GM18520 (cell line): ENCODE results near the gene KDM2B.
A peak's percentile ranks its signal among the peaks of the same experiment; 100 is the strongest.

ENCODE experiments used
- ATAC-seq: cut with Tn5 transposase; IDR thresholded peaks from one replicate; pipeline ENCODE4 v1.9.1; 2021; ENCODE audit not compliant: unreplicated experiment

KDM2B gene

DNA sequence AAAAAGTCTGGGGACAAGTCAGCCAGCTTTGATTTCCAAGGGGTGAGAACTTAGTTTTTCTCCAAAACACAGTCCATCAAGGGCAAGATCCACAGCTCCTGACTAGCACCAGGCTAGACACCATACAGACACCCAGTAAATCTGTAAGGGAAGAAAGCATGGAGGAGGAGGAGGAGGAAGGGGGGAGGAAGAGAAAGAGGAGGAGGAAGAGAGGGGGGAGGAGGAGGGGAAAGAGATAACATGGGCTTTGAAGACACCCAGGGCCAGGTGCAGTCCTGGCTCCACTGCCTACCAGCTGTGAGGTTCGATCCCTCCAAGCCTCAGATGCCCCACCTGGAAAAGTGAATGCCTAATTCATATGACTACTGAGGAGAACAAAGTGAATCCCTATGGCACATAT, 18.3 kb downstream of the KDM2B start:
- ATAC-seq, result no peak

DNA sequence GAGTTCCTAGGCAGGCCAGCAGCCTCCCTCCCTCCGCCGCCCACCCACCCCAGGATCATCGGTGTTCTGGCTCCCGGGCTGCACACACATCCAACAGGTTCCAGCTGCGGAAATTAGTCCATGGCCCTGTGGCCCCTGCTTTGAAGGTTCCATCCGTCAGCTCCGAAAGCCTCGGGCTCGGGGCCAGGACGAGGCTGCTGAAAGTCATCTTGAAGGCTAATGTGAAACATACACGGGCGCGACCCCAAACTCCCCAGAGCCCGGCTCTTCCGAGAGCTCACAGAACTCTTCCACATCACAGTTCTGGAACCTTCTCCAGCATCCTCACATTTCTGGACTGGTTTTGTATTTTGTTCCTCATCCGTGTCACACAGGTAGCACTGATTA, 19.8 kb downstream of the KDM2B start:
- no peak for ATAC-seq

DNA sequence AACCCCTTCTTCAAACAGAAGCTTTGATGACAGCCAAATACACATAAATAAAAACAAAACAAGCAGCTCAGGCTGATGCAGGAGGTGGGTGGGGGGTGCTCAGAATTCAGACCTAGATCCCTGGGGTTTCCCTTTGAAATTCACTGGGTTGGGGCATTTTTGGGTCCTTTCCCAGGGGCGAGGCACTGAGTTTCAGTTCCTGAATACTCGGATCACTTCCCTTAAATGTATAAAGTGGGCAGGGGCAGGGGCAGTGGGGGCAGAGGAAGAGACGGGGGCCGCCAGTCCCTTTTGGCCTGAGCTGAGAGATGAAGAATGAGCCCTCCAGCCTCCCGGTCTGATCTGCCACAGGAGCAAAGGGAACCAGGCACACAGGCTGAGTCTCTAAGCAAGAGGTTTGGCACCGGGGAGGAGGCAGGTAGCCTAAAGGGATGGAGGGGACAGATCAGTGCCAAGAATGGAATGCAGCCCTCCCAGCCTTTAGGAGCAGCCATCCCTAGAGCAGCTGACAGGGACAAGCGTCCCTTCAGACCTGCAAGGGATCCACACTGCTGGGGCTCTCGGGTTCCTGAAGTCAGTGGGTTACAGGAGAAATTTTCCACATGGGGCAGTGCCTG, 20.3 kb downstream of the KDM2B start:
- ATAC-seq, result no peak

GRCh38 chr12:121558956-121559355, 21.9 kb downstream of the KDM2B start:
- ATAC-seq, result no peak

GRCh38 chr12:121550974-121551634, 29.7 kb downstream of the KDM2B start:
- ATAC-seq, result no peak

DNA sequence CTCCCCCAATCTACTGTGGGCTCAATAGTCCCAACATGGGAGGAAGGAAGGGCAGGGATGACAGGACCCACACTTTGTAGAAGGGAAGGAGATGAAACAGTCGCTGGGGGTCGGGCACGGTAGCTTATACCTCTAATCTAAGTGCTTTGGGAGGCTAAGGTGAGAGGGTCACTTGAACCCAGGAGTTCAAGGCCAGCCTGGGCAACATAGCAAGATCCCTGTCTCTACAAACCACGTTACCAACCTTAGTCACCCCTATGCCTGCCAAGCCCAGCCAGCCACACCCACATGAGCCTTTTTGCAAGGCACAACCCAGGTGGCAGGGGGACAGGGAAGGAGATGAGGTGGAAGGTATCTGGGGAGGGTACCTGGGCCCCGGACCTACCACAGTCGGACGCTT, 31.7 kb downstream of the KDM2B start:
- ATAC-seq, result no peak

- ATAC-seq, result no peak
These were observed 35.3 kb downstream of the KDM2B start for GRCh38 chr12:121545480-121545879.

GRCh38 chr12:121543786-121544185, 37.0 kb downstream of the KDM2B start:
- ATAC-seq, result no peak

- no peak for ATAC-seq
These were observed 40.9 kb downstream of the KDM2B start for GRCh38 chr12:121539908-121540307.

GRCh38 chr12:121538699-121539061, 42.1 kb downstream of the KDM2B start:
- no peak for ATAC-seq

- no peak for ATAC-seq
These were observed 42.8 kb downstream of the KDM2B start for GRCh38 chr12:121537814-121538698.

DNA sequence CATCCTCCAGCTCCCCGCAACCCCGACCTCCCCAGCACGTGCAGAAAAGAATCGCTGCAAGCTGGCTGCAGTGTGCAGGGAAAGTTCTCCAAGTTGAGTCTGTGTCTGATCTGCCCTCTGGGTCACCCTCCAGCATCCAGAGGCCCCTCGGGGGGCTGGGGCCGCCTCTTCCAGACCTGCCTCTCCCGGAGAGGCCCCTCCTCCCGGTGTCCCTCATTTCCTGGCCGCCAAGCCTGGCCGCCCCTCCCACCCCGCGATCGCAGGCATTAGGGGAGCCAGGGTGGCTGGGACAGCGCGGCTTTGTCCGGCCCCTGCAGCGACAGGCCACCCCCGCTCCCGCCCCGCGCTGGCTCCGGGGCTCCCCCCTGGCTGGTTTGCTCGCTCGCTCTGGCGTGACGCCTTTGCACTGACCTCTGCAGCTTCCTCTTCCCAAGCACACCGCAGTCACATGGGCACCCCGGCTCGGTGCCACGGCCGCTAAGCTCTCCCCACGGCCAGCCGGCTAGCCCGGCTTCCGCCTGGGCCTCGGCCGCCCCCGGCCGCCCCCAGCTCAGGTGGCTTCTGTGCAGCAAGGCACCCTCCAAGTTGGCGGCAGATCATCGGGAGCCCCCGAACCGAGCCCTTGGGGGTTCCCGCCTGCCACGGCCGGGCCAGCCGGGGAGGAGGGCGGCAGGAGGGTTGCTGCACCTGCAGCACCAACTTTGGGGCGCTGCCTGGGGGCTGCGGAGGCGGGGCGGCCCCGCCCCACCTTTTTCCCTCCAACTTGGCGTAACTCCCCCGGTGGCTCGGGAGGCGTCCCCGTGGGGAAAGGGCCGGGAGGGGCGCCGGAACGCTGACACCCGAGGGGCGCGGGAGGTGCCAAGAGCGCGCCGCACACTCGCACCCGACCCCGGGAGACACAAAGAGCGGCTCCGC, 43.7 kb downstream of the KDM2B start:
- peak; percentile 54 for ATAC-seq

GRCh38 chr12:121536054-121536898, 44.5 kb downstream of the KDM2B start:
- peak; percentile 35 for ATAC-seq

DNA sequence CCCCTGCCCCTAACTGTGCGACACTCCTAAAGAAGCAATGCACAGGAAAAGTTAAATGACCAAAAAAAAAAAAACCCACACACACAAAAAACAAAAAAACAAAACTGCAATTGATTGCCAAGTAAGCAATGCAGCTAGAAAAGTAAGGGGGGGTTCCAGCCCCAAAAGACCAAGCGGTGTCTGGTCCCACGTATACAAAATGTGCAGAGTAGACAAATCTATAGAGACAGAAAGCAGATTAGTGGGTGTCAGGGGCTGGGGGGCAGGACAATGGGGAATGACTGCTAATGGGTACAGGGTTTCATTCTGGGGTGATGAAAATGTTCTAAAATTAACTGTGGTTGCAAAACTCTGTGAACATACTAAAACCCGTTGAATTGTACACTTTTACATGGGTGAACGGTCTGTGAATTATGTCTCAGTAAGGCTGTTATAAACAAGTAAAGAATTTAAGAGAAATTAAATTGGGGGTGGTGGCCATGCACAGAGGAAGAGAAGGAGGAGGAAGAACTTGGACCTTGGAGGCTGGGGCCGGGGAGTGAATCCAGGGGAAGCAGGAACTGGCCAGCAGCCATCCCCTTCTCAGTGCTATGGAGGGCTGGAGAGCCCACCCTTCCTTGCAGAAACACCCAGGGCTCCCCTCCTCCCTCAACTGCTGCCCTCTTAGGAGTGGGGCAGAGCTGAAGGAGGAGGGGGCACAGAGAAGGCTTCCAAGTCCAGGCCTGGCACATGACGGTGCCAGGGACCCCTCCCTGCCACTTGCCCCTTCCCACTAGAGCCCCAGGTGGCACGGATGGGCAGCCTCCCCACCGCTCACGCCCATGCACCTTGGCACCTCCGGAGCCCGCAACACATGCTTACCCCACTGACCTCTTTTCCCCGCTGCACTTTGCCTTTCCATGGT, 45.4 kb downstream of the KDM2B start:
- no peak for ATAC-seq

- ATAC-seq, result no peak
These were observed 46.2 kb downstream of the KDM2B start for GRCh38 chr12:121534495-121535148.

GRCh38 chr12:121533394-121534090, 47.3 kb downstream of the KDM2B start:
- no peak for ATAC-seq

DNA sequence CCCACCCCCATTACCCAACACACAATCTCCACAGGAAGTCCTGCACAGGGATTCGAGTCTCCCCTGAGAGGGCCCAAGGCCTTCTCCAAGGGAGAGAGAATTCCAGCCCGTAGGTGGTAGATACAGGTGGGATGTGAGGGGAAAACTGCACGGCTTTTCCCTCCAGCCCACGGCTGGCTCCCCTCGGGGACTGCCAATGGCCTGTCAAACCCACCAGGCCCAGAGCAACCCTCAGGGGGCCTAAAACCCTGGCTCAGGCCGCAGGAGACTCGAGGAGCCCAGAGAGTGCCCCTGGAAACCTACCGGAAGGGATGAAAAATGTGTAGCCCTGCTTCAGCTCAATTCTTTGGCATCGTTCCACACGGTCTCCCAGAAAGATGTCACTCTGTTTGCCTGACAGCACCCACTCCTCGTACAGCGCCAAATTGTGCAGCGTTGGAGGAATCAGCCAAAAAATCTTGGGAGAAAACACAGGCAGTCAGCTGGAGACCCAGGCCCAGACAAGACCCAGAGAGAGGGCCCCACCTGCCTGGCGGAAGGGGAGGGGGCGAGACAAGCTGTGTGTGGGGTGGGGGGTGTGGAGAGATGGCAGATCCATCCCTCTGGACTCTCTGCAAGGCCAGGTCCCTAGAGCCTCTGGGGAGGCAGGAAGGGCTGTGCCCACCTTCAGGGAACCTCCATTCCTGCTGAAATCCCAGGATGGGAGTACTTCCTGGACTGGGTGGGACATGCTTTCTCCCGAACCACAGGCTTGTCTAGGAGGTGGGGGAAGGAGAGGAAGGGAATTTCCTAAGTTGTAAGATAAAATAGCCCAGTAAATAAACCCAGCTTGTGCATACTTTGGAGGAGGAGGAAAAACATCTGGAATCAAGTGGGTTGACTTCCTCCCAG, 48.1 kb downstream of the KDM2B start:
- no peak for ATAC-seq
